ENCODE results near the gene CSDE1. TPM values are rescaled to one million over a fixed set of nuclear protein-coding genes. Genes with fewer than 3 reads are reported as not detected.
"Not testable (repeated sequence)": the region's sequence is repeated elsewhere in the genome, so short reads cannot be mapped to it uniquely, and the experiment has no call there.

Gene CSDE1
- polyA plus RNA-seq, 3 donors = 177 to 324 (median 251) TPM

DNA sequence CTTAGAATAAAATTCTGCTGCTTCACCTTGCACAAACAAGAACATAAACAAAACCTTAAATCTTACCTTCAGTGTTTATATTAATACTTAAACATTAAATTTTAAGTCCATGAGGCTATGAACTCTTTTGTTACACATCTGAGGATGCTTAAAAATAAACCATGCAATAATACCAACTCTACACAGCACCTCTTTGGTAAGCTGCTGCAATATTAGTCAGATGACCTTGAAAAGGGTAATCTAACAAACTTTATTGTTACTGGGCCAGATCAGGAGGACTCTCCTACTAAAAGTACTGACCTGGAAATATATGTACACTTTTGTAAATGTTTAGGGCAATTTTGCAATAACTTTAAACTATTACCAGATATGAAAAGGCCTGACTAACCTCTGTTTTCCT lies 21.9 kb upstream of the CSDE1 start:
- Mint-ChIP-seq H3K4me3 (peak overlapping the region; percentile 99 to 100), H3K27ac (peak overlapping the region; percentile 95 to 97 (median 96)), H3K27me3 (ENCODE audit: low read depth in 3 of 3) (peaks cover 4 to 16% (median 9%) of the 10 kb centered on the region in 3 donors), H3K36me3 (peaks cover 30 to 36% of the 10 kb centered on the region in 2 donors), H3K4me1 (peaks cover 14% of the 10 kb centered on the region), H3K9me3 (peaks cover 0 to 3% (median 0%) of the 10 kb centered on the region in 7 donors)
- Histone ChIP-seq H3K4me3 (replicated peaks in 1 of 3; ENCODE audit: low read depth in 2 of 3, low read length in 3 of 3) (peak overlapping the region; percentile 70 to 87 (median 82)), H3K27me3 (ENCODE audit: control insufficient read depth in 2 of 2, insufficient read depth in 2 of 2, low read length in 2 of 2) (peaks cover 5 to 13% of the 10 kb centered on the region in 2 donors), H3K79me2 (ENCODE audit: insufficient read depth, low read length) (peaks cover 14% of the 10 kb centered on the region), H3K27ac (ENCODE audit: low read depth in 1 of 2, low read length in 2 of 2) (peak overlapping the region in 1 of 2 donors; percentile 82), H3K4me2 (replicated peaks; ENCODE audit: extremely low read depth, low read length, poor library complexity, severe bottlenecking) (peak overlapping the region; percentile 79), H3K9me3 (replicated peaks in 1 of 2; ENCODE audit: control insufficient read depth in 1 of 2, insufficient read depth in 1 of 2, low read length in 2 of 2) (no peaks in the 10 kb centered on the region), H3K4me1 (ENCODE audit: control insufficient read depth in 1 of 2, insufficient read depth in 2 of 2, low read length in 2 of 2) (peaks cover 4 to 14% of the 10 kb centered on the region in 2 donors), H4K20me1 (ENCODE audit: insufficient read depth, low read length) (no peaks in the 10 kb centered on the region), H3K36me3 (replicated peaks in 1 of 2; ENCODE audit: control insufficient read depth in 1 of 2, insufficient read depth in 2 of 2, low read length in 2 of 2) (peaks cover 24 to 42% of the 10 kb centered on the region in 2 donors), H3K9ac (ENCODE audit: insufficient read depth, low read length, poor library complexity, severe bottlenecking) (peak overlapping the region; percentile 81), H2AFZ (ENCODE audit: insufficient read depth, low read depth, low read length, poor library complexity, severe bottlenecking) (peak overlapping the region; percentile 88)
- no peak for DNase-seq
- TF ChIP-seq, protein P1, sequence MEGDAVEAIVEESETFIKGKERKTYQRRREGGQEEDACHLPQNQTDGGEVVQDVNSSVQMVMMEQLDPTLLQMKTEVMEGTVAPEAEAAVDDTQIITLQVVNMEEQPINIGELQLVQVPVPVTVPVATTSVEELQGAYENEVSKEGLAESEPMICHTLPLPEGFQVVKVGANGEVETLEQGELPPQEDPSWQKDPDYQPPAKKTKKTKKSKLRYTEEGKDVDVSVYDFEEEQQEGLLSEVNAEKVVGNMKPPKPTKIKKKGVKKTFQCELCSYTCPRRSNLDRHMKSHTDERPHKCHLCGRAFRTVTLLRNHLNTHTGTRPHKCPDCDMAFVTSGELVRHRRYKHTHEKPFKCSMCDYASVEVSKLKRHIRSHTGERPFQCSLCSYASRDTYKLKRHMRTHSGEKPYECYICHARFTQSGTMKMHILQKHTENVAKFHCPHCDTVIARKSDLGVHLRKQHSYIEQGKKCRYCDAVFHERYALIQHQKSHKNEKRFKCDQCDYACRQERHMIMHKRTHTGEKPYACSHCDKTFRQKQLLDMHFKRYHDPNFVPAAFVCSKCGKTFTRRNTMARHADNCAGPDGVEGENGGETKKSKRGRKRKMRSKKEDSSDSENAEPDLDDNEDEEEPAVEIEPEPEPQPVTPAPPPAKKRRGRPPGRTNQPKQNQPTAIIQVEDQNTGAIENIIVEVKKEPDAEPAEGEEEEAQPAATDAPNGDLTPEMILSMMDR (IDR thresholded peaks at IDR 0.05) = no peak
- intact Hi-C loops (cut with micrococcal nuclease) = no loop called here

DNA sequence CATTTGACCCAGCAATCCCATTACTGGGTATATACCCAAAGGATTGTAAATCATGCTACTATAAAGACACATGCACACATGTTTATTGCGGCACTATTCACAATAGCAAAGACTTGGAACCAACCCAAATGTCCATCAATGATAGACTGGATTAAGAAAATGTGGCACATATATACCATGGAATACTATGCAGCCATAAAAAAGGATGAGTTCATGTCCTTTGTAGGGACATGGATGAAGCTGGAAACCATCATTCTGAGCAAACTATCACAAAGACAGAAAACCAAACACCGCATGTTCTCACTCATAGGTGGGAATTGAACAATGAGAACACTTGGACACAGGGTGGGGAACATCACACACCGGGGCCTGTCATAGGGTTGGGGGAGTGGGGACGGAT lies 18.9 kb upstream of the CSDE1 start:
- H3K9me3 ChIP-seq (replicated peaks in 1 of 2; ENCODE audit: control insufficient read depth in 1 of 2, insufficient read depth in 1 of 2, low read length in 2 of 2); H3K27ac Mint-ChIP-seq; H3K27me3 Mint-ChIP-seq (ENCODE audit: low read depth in 3 of 3); intact Hi-C loops (cut with micrococcal nuclease); H3K27me3 ChIP-seq (ENCODE audit: control insufficient read depth in 2 of 2, insufficient read depth in 2 of 2, low read length in 2 of 2); H3K4me3 Mint-ChIP-seq; H3K9ac ChIP-seq (ENCODE audit: insufficient read depth, low read length, poor library complexity, severe bottlenecking); H3K9me3 Mint-ChIP-seq; DNase-seq; H3K27ac ChIP-seq (ENCODE audit: low read depth in 1 of 2, low read length in 2 of 2); H3K4me2 ChIP-seq (replicated peaks; ENCODE audit: extremely low read depth, low read length, poor library complexity, severe bottlenecking); H3K4me3 ChIP-seq (replicated peaks in 1 of 3; ENCODE audit: low read depth in 2 of 3, low read length in 3 of 3); H2AFZ ChIP-seq (ENCODE audit: insufficient read depth, low read depth, low read length, poor library complexity, severe bottlenecking); H4K20me1 ChIP-seq (ENCODE audit: insufficient read depth, low read length): not testable (repeated sequence)
- peaks cover 14% of the 10 kb centered on the region for H3K79me2 ChIP-seq (ENCODE audit: insufficient read depth, low read length)
- WGBS (ENCODE audit: insufficient coverage) = no CpG with 5 or more reads among the region's 4 CpGs
- peaks cover 49 to 54% of the 10 kb centered on the region in 2 donors for H3K36me3 Mint-ChIP-seq
- peaks cover 4 to 14% of the 10 kb centered on the region in 2 donors for H3K4me1 ChIP-seq (ENCODE audit: control insufficient read depth in 1 of 2, insufficient read depth in 2 of 2, low read length in 2 of 2)
- H3K36me3 ChIP-seq (replicated peaks in 1 of 2; ENCODE audit: control insufficient read depth in 1 of 2, insufficient read depth in 2 of 2, low read length in 2 of 2) = peaks cover 42 to 67% of the 10 kb centered on the region in 2 donors
- peaks cover 14% of the 10 kb centered on the region for H3K4me1 Mint-ChIP-seq

All from CD14-positive monocyte (primary cell).